ENCODE data around the gene XKR8.

DNA sequence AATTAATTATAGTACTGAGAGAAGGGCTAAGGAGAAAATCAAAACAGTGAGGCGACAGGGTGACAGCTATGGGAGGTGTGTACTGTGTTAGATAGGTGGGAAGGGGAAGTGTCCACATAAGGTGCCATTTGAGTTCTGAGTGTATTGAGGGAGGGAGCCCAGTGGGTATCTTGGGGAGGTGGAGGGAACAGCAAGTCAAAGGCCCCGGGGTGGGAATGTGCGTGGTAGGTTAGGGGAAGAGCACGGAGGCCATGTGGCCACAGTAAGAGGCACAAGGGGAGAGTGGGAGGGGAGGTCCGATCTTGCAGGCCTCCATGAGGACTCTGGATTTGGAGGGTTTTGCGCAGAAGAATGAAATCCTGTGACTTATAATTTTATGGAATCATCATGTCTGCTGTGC lies 3.0 kb upstream of the XKR8 start:
- TF ChIP-seq, protein P1, sequence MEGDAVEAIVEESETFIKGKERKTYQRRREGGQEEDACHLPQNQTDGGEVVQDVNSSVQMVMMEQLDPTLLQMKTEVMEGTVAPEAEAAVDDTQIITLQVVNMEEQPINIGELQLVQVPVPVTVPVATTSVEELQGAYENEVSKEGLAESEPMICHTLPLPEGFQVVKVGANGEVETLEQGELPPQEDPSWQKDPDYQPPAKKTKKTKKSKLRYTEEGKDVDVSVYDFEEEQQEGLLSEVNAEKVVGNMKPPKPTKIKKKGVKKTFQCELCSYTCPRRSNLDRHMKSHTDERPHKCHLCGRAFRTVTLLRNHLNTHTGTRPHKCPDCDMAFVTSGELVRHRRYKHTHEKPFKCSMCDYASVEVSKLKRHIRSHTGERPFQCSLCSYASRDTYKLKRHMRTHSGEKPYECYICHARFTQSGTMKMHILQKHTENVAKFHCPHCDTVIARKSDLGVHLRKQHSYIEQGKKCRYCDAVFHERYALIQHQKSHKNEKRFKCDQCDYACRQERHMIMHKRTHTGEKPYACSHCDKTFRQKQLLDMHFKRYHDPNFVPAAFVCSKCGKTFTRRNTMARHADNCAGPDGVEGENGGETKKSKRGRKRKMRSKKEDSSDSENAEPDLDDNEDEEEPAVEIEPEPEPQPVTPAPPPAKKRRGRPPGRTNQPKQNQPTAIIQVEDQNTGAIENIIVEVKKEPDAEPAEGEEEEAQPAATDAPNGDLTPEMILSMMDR (IDR thresholded peaks at IDR 0.05), result no peak
- TF ChIP-seq POLR2A (IDR thresholded peaks at IDR 0.05; ENCODE audit: low read depth) (no peak), EP300 (IDR thresholded peaks at IDR 0.05) (no peak)
